IPS DF 4.7 (cell line): Measurements from ENCODE around the gene B3GALT4.
A peak's percentile ranks its signal among the peaks of the same experiment; 100 is the strongest.

Source experiments
- DNase-seq: peaks from one replicate; pipeline ENCODE4 v3.0.0-alpha.2; 2013; ENCODE audit warnings: low spot score; ENCODE audit errors: extremely low read depth

B3GALT4 gene

GRCh38 chr6:33314515-33314942 is 37.6 kb downstream of the B3GALT4 start:
- no peak for DNase-seq

DNA sequence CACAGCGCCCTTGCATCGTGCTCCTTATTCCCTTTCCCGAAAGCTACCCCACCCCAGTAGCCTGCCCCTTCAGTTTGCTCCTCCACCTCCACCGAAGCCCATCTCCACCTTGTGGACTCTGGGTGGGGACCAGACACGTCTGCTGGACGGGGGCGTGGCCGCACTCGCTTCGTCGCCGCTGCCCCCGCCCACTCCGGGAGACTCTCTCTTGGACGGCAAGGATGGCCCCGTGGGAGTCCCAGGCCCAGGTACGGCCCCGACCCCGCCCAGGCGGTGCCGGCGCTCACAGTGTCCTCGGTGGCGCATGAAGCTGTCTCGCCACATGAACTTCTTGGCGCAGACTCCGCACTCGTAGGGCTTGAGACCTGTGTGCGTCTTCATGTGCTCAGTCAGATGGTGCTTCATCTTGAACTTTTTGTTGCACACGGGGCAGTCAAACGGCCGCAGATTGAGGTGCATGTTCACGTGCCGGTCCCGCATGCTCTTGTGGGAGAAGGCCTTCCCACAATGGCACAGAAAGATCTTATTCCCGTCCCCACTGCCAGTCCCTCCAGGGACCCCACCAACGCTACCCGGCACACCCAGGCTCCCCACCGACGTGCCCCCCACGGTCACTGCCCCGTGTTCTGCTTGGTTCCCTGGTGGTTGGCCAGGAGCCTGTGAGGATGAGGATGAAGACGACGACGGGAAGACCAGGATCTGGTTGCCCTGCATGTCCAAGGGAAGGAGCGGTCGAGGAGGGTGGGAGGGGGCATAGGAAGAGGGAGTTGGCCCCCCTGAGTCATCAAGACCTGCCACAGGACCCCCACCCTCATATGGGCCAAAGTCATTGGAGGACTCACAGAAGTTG is 38.2 kb downstream of the B3GALT4 start:
- DNase-seq = no peak

GRCh38 chr6:33315793-33316602 is 39.1 kb downstream of the B3GALT4 start:
- no peak for DNase-seq

DNA sequence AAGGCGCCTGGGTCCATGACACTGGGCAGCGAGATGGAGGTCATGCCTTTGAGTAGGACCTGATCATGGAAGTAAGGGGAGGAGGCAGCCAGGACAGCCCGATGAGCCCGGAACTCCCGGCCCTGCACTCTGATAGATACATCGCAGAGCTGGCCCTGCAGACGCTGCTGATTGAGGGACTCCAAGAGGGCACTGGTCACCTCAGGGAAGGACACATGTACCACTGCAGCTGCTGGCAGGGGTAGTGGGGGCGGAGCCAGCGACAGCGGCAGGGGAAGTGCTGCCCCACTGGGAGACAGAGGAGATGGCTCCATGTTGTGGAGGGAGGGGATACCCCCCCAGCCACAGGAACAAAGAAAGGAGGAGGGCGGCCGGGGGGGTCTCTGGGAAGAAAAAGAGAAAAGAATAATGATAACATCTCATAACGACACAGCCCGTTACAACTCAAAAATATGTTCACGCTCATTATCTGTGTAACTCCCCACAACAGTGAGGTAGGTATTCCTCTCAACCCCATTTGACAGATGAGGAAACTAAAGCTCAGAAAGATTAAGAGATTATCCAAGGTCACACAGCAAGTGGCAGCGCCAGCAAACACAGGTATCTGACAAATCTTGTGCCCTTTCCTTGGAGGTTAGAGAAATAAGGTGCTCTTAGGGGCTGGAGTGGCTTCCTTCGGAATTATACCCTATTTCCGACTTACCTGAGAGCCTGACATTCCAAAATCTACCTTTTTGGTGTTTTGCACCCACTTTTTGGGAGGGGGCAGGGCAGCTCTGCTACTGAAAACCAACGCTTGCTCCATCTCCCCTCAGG is 39.9 kb downstream of the B3GALT4 start:
- no peak for DNase-seq

DNA sequence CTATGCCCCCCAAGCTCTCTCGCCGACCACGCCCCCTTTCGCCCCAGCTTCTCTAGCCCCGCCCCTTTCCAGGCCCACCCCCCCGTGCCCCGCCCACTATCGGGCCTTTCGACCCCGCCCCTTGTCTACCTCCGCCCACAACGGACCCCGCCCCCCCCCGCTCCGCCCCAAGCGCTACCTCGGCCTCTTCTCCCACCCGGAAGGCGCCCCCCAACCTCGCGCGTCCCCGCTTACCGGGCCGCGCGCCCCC is 40.4 kb downstream of the B3GALT4 start:
- DNase-seq = no peak

GRCh38 chr6:33317669-33318425 is 40.9 kb downstream of the B3GALT4 start, which contains the start of gene ZBTB22:
Gene ZBTB22 (minus strand): TSS chr6:33317744. CDS start chr6:33316916, 828 bp downstream.
- DNase-seq = peak; percentile 98

DNA sequence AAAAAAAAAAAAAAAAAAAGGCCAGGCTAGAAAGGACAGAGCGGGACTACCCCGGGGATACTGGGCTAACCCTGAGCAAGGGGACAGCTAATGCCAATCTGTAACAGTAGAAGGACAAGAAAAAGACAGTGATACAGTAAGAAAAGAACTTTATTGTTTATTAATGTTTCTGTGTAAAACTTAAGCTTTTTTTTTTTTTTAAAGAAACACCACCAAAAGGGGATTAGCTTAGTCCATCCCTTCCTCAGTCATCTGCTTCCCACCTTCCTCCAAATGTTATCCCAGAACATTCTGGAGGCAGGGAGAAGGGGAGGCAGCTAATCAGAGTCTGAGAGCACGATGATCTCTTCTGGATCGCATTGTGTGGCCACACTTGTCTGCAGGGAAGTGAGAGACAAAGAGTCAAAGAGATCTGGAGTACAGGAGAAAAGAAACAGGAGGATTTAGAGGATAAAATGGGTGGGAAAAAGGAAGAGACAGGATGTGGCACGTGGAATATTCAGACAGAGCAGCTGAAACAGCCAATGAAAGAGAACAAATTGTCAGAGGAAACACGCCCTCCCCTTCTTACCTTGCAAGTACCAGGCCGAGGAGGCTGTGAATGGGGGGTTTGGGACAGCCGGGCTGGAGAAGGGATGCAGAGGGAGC is 41.6 kb downstream of the B3GALT4 start:
- DNase-seq = no peak

- DNase-seq = no peak
Measured at GRCh38 chr6:33319939-33320314, 43.0 kb downstream of the B3GALT4 start.

- DNase-seq = no peak
Measured at GRCh38 chr6:33320315-33321181, 43.6 kb downstream of the B3GALT4 start.

GRCh38 chr6:33321227-33321626 is 44.3 kb downstream of the B3GALT4 start:
- no peak for DNase-seq

- no peak for DNase-seq
Measured at GRCh38 chr6:33323623-33323948, 46.7 kb downstream of the B3GALT4 start.

DNA sequence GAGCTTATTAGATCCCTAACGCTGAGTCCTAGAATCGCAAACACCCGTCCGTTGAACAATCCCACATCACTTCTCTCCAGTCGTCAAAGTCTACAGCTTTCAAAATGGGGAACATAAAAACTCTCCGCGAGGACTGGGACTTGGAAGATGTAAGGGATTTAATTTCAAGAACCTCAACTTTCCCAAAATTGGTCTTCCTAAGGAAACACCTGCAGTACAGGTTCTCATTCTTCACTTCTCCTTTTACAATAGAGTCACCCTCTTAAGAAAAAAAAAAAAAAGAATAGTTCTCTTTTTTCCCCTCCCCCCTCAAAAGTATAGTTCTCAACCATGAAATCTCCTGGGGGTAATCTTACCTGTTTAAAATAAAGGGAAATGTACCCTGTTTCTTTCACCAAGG is 47.2 kb downstream of the B3GALT4 start:
- no peak for DNase-seq
